Skin epidermis (tissue), 12 donors: Measurements from ENCODE around the gene COQ8B.

ENCODE experiments used
- H3K27ac ChIP-seq, 21 experiments: fragments of 200-600 bp; sonication (generic) in 11 of 21; one replicate each; pipeline ENCODE4 v1.5.0; 2020; ENCODE audit warnings: mild to moderate bottlenecking in 3 of 21, inconsistent platforms in 2 of 21, moderate library complexity in 2 of 21
- H3K4me3 ChIP-seq, 7 experiments: fragments of 200-600 bp; sonication (generic) in 2 of 7; one replicate each; pipeline ENCODE4 v1.5.0; 2020; ENCODE audit warnings: inconsistent platforms in 2 of 7, mild to moderate bottlenecking in 2 of 7, moderate library complexity in 1 of 7

The COQ8B gene

DNA sequence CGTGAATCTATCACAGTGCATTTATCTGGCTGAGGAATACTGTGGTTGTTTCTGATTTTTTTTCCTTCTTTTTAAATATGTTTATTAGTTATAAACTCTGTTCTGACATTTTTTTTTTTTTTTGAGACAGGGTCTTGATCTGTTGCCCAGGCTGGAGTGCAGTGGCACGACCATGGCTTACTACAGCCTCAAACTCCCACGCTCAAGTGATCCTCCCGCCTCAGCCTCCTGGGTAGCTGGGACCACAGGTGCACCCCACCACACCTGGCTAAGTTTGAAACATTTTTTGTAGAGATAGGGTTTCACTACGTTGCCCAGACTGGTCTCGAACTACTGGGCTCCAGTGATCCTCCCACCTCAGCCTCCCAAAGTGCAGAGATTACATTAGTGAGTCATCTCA, 19.7 kb downstream of the COQ8B start:
- Histone ChIP-seq H3K4me3 (no peak overlapping the region), H3K27ac (no peak overlapping the region)

DNA sequence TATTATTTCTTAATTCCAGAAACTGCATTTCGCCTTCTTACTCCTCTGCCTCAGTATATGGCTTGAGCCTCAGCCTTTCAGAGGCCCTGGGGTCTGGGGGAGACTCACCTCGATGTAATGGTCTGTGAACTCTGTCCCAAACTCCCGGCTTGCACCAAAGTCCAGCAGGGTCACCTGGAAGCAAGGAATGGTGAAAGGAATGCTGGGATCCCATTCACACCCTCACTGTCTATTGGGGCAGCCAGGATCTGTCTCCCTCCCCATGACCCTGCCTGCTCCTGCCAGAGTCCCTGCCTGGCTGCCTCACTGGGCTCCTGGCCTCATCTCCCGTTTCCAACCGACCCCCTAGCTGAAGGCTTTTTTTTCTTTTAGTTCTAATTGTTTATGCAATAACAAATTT, 20.8 kb downstream of the COQ8B start:
- H3K4me3 ChIP-seq: no peak overlapping the region

DNA sequence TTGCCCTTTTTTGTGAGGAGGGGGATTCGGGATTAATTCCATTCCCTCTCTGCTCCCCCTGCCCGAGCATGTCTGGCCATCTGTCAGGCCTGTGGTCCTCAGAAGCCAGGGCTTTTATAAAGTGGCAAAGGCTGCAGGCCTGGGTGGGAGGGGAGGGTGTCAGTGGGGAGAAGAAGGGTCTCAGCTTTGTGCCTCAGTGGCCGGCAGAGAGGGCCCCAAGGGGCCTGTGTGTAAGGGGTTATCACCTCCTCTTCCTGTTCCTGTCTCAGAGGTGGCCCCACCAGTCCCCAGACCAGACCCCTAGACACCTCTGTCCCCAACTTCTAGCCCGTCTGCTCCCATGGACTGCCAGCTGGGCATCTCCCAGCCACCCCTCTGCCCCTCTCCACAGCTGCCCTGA, 22.8 kb downstream of the COQ8B start:
- Histone ChIP-seq H3K27ac (no peak overlapping the region), H3K4me3 (no peak overlapping the region)

More for the DNA sequence above, 20.8 kb downstream of the COQ8B start:
- H3K27ac ChIP-seq: no peak overlapping the region

DNA sequence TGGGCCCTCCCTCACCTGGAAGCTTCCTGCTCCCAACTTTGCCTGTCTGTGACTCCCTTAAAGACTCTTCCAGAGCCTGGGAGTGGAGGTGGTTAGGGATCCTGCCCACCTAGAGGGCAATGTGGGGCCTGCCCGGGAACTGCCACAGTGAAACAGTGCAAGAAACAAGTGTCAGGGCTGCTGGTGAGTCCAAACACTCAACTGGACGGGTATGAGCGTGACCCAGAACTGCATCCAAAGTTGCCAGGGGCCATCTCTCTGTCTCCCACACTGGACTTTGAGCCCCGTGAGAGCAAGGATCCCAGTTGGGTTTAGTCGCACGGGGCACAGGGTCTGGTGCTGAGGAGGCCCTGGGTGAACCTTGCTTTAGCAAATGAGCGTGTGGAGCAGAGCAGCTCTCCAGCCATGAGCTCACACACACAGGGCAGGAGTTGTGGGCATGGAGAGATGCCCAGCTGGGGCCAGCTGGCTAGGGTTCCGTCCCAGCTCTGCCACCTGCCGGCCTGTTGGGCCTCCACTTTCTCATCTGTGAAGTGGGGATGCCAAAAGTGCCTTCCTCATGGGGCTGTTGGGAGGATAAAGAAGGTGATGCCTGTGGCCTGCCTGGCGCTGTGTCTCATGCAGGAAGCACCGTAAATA, 23.4 kb downstream of the COQ8B start:
- H3K27ac ChIP-seq: no peak overlapping the region
- no peak overlapping the region for H3K4me3 ChIP-seq

DNA sequence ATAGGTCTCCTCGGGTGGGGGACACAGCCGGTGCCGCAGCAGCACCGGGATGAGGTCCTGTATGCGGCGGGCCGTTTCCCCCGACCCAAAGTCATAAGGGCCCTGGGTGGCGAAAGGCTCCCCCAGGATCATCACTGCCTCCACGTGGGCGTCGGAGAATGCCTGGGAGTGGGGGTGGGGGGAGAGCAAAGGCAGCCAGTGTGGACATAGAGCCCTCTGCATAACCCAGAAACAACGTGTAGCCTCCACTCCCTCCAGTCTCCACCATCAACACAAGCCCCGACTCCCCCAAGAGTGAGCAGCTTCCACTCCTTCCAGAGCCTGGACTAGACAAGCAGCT, 24.5 kb downstream of the COQ8B start:
- Histone ChIP-seq H3K27ac (peak overlapping the region in 11 of 21 experiments; percentile 76 to 97 (median 88)), H3K4me3 (no peak overlapping the region)

DNA sequence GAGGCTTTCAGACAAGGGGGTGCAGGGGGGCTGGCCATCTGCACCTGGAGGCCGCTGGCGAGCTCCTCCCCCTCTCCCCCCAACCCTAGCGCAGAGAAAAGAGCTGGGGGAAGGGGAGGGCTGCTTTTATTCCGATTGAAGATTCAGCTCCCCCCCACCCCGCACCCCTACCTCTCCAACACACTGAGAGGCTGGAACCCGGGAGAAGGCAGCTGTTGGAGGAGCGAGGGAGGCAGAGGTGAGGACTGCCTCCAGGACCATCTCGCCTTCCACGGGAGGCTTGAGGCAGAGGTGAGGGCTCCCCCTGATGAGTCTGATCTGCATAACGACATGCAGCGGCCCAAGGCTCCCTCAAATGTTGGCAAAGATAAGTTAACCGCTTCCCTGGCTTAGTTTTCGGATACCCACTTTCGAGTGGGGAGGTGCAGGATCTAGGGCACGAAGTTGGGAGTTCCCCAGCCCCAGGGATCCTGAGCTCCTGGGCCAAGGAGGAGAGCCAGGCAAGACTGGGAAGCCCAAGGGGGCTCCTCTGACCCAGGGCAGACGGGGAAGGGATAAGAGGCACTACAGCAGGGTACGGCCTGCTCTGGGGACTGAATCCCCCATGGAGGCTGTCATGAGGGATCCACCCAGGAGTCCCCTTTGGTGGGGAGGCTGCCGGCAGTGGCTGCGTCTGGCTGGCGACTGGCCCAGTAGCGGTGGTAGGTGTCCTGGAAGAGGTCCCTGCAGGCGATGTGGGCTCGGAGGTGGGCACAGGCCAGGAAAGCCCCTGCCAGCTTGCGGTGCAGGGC, 25.1 kb downstream of the COQ8B start:
- H3K27ac ChIP-seq: peak overlapping the region in 20 of 21 experiments; percentile 72 to 97 (median 88)

DNA sequence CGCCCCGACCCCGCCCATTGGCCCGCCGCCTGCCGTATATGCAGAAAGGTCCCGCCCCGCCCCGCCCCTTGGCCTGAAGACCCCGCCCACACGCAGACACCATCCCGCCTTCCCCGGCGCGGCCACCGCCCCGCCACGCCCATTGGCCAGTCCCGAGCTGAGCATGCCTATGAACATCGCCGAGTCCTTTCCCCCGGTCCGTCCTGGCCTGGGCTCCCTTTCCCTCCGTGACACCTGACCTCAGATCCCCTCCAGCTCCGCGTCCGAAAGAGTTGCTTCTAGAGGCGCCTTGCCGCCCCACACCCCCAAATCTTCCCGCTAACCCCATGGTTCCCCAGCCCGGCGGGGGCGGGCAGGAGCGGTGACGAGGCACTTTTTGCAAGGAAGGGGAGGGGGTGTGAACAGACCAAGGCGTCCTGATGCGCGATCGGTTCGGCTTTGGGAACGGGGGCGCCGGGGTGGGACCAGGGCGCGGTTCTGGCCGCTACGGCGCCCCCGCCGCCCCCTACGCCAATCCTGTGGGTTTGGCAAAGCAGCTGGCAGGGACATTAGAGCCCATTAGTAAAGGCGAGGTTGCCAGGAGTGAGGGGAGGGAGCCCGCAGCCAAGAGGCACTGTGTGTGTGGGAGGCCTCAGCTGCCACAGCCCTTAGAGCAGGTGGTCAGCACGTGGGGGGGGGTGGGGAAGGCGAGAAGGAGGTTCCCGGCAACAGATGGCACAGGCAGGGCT, 25.8 kb downstream of the COQ8B start:
- peak overlapping the region; percentile 50 to 78 (median 62) for H3K4me3 ChIP-seq
- peak overlapping the region; percentile 57 to 97 (median 88) for H3K27ac ChIP-seq

More for the DNA sequence above, 25.1 kb downstream of the COQ8B start:
- H3K4me3 ChIP-seq: peak overlapping the region in 4 of 7 experiments; percentile 52 to 73 (median 60)

DNA sequence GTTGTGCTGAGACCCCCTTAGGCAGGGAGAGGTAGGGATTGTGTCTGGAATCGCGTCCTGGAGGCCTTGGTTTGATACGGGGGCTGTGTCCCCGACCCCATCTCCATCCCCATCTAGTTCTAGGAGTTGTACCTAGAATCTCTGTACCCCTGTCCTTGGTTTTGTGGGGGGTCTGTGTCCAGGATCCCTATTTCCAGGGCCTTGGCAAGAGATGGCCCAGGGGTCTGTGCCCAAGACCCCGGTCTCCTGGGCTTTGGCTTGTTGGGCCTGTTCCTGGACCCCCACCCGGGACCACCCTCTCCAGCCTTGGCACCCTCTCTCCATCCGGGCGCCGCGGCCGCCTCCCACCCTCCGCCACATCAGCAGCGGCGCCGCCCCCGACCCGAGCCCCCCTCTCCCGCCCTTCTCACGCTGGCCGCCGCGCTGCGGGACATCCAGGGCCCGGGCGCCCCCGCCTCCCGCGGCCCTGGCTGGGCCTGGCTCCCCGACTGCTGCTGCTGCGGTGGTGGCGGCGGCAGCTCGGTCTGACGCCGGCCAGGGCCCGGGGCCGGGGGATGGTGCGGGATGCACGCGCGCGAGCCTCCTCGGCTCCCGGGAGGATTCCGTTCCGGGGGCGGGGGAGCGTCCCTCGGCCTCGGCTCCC, 26.5 kb downstream of the COQ8B start, which contains the start of gene NUMBL:
TSS of gene NUMBL (minus strand) at position 602 of the 643 bp plus-strand sequence. CDS start at position 434, 168 bp downstream.
- Histone ChIP-seq H3K4me3 (peak within 1 kb of the TSS; percentile 50 to 78 (median 62)), H3K27ac (peak within 1 kb of the TSS; percentile 57 to 97 (median 88))

DNA sequence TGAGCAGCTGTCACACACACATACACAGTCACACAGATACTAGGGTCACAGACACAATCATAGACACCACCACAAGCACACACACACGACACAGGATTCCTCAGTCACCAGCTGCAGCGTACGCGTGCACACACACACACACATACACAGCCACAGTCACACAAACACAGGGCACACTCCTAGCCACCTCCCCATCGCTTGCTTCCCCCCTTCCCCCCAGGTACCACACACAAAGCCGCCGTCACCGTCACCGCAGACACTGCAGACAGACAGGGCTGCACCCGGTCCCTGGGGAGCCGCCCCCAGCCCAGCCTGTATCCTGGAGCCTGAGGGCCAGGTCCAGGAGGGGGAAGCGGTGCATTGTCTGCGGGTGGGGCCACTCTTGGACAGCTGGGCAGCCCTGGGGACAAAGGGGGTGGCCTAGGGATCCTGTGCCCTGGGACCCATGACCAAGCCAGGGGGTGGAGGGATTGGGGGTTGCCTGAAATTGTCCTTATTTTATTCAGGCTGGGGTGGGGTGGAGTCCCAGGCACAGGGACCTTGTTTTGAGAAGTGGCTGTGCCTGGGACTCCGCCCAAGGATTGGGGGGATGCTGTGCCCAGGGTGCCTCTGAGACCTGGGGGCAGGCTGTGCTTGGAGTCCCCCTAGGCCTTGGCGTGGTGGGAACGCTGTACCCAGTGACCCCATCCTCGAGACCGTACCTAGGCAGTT, 27.2 kb downstream of the COQ8B start:
- peak overlapping the region; percentile 27 to 97 (median 88) for H3K27ac ChIP-seq

DNA sequence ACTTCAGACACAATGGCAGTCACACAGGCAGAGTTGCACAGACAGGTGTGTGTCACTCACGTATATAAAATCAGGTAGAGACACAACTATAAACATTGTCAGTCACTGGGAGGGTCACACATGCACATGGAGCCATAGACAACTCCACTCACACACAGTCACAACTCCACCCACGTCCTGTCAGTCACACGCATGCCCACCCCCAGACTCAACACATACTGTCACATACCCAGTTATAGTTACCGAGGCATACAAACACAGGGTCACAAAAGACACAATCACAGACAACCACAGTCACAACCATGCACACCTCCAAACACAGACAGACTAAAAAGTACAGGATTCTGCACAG, 27.7 kb downstream of the COQ8B start:
- Histone ChIP-seq H3K4me3 (peak overlapping the region; percentile 50 to 78 (median 62)), H3K27ac (peak overlapping the region in 14 of 21 experiments; percentile 27 to 97 (median 88))

More for the DNA sequence above, 27.2 kb downstream of the COQ8B start:
- peak overlapping the region; percentile 50 to 78 (median 62) for H3K4me3 ChIP-seq

DNA sequence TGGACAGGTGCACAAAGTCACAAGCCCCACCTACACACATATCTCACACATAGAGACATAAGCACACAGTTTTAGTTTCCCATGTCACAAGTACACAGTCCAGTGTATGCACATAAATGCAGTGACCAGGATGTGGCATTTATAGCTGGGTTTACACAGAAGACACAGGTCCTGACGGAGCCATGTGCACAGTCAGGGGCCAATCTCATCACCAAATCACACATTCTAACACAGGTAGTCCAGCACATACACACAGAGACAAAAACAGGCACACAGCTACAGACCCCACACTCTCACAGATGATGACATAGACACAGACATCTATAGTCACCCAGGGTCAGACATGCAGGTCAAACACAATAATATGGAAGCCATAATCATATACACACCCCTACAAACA, 28.4 kb downstream of the COQ8B start:
- Histone ChIP-seq H3K27ac (peak overlapping the region in 5 of 21 experiments; percentile 17 to 97 (median 50)), H3K4me3 (peak overlapping the region in 1 of 7 experiments; percentile 73)

DNA sequence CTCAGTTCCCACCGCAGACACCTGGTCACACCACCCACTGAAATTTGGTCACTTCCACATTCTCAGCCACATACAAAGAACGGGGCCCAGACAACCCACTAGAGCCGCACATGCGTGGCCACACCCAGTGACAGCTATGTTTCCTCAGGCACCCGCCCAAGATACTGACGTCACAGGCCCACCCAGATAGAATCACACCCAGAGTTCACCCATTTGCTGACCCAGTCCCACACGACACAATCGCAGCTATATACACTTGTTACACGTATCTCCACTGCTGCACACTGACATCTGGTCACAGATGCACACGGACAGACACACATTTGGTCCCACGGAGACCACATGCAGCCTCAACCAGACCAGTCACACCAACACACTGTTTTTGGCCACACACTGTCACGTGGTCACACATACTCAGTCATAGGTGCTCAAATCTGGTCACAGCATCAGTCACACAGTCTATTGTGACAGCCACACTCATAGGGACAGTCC, 29.1 kb downstream of the COQ8B start:
- H3K4me3 ChIP-seq: peak overlapping the region in 1 of 7 experiments; percentile 5
- peak overlapping the region in 9 of 21 experiments; percentile 26 to 97 (median 57) for H3K27ac ChIP-seq

DNA sequence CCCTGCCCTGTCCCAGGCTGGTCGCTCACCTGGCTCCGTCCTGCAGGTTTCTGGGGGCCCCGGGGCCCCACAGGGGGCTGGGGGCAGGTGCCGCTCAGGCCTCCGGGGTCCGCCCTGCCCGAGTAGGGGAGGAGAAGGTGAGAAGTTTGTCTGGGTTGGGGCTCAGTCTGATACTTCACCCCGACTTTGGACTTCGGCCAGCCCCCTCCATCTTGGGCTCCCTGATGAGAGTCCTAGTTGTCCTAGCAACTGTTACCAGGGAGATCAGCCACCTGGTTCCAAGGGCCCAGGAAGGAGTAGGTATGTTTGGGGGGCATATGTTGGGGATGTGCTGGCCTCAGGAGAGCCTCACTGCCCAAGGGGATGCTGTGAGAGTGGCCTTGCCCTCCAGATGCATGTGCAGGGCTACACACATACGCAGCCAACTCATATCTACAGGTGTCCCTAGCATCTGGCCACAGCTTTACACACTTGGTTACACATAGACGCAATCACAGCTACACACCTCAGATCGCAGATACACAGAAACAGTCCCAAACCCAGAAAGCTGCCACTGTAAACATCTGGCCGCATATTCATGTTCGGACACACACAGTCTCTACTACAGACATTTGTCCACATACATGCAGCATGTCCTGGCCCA, 29.7 kb downstream of the COQ8B start:
- H3K27ac ChIP-seq: peak overlapping the region in 10 of 21 experiments; percentile 34 to 81 (median 60)
- no peak overlapping the region for H3K4me3 ChIP-seq

DNA sequence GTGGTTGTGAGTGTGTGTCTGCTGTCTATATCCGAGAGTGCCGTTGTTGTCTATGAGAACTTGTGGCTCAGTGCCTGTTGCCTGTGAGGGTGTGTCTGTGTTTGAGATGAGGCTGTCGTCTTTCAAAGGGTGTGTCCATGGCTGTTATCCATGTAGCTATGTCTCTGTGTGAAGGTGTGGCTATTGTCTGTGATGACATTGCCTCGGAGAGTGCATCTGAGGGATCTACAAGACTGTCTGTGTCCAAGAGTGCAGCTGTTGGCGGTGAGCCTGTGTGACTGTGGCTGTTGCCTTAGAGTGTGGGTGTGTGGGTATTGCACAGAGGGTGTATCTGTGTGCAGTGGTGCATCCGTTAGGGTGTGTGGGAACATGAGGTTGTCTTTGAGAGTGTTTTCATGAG, 31.1 kb downstream of the COQ8B start:
- Histone ChIP-seq H3K27ac (peak overlapping the region in 2 of 21 experiments; percentile 5 to 31), H3K4me3 (no peak overlapping the region)

DNA sequence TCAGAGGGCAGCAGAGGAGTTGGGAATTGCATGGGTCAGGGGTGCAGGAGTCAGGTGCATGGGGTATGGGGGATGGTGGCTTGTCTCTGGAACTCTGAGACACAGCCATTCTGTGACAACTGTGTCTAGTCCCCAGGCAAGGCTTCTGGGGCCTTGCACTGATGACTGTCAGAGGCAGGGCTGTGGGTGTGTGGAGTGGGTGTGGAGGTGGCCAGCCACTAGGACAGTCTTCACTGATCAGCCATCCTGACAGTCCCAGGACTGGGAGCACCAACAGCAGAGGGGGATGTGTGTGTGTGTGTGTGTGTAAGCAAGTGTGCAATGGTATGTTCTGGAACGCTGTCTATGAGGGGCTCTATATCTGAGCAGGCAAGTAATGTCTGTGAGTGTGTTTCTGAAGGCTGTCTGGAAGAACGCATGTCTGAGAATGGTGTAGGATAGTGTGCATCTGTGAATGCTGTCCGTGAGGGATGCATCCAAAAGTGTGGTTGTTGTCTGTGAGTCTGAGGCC, 31.6 kb downstream of the COQ8B start:
- H3K4me3 ChIP-seq: no peak overlapping the region
- H3K27ac ChIP-seq: peak overlapping the region in 3 of 21 experiments; percentile 5 to 31 (median 6)

DNA sequence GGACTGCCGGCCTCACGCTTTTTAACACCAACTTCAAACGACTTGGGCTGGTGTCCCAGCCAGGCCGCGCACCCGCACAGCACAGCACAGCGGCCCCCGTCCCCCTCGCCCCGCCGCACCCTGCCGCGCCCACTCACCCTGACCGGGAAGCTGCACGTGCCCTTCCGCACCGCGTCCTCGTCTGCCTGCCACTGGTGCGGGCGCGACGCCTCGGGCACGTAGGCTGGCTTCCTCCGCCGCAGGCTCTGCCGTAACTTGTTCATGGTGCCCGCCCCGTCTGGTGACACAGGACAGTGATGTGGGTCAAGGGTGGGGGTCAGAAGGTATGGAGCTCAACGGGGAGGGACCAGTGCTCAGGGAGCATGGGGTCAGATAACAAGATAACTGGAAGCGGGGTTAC, 32.4 kb downstream of the COQ8B start:
- H3K27ac ChIP-seq: no peak overlapping the region

DNA sequence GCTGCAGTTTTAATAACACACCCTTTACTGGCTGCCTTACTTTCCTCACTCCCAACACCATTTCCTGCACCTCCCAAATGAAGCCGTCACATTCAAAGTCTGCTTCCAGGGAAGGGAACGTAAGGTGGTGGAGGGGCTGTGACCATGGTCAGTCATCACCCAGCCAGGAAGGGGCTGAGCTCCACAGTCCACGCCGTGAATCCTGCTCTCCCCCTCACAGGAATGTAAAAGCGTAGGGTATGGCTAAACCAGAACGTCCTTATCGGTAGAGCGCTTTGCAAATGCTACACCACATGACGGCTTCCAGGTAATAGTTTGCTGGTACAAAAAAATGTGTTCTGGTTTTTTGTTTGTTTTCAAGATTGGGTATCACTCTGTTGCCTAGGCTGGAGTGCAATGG, 33.2 kb downstream of the COQ8B start:
- Histone ChIP-seq H3K27ac (no peak overlapping the region), H3K4me3 (no peak overlapping the region)

More for the DNA sequence above, 32.4 kb downstream of the COQ8B start:
- H3K4me3 ChIP-seq: no peak overlapping the region

DNA sequence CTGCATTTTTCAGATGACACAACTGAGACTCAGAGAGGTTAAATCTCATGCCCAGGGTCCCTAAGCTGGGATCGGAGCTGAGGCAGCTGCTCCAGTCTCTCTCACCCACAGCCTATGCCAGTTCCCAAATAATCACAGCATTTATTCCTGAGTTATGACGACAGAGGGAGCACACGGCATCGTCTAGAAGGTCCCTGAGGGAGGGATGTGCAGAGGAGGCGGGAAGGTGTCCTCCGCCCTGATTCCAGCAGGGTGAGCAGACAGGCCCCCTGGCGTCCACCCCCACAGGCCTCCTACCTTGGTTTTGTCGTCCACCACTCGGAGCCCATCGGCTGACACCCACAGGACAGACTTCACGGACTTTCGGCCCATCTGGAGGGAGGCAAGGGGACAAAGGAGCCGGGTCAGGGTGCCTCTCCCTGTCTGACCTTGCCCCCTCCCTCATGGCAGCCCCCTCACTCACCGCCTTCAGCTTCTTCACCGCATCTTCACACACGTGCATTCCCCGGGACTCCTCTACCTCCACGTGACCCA, 34.2 kb downstream of the COQ8B start:
- Histone ChIP-seq H3K4me3 (no peak overlapping the region), H3K27ac (no peak overlapping the region)
